GM19463 (cell line): ENCODE results near the gene RASL11A.
"Not testable (repeated sequence)": the region's sequence is repeated elsewhere in the genome, so short reads cannot be mapped to it uniquely, and the experiment has no call there.

ENCODE experiments used
- ATAC-seq: cut with Tn5 transposase; IDR thresholded peaks from one replicate; pipeline ENCODE4 v1.9.1; 2021; ENCODE audit warnings: mild to moderate bottlenecking, moderate library complexity; ENCODE audit not compliant: unreplicated experiment

Gene RASL11A

DNA sequence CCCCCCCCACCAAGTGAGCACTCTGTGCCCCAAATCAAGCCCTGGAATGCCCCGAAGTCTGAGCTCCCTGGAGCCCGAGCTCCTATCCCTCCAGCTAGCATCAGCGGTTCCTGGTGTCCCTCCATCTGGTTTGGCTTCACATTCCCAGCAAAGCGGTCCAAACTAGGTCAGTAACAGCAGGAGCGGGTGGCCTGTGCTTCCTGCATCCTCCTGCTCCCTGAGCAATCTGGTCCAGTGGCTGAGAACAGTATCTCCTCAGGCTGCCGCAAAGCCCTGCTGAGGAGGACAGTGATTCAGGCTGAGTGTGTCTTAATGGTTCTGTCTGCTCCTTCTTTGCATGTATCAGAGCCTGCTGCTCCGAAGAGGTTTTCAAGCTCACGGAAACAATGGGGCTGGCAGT is 25.9 kb downstream of the RASL11A start:
- no peak for ATAC-seq

GRCh38 chr13:27298849-27299248 is 28.2 kb downstream of the RASL11A start:
- ATAC-seq = no peak

- ATAC-seq = not testable (repeated sequence)
These were observed 29.8 kb downstream of the RASL11A start for GRCh38 chr13:27300406-27300805.

DNA sequence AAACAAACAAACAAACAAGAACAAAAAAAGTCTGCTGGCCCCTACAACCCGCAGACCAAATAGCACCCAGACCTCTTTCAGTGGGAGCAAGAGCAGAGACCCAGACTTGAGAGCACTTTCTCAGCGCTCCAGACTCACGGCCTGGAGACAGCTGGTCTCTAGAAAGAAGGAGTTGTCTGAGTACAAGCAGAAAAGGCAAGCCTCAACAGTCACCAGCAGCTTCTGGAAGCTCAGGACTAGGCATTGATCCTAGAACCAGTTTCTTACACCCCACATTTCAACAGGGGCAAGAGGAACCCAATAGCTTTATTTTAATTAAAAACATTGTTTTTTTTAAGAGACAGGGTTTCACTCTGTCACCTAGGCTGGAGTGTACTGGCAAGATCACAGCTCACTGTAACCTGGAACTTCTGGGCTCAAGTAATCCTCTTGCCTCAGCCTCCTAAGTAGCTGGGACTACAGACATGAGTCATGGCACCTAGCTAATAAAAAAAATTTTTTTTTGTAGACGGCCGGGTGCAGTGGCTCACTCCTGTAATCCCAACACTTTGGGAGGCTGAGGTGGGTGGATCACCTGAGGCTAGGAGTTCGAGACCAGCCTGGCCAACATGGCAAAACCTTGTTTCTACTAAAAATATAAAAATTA is 30.4 kb downstream of the RASL11A start:
- ATAC-seq = no peak

- no peak for ATAC-seq
These were observed 32.1 kb downstream of the RASL11A start for GRCh38 chr13:27302643-27303262.

DNA sequence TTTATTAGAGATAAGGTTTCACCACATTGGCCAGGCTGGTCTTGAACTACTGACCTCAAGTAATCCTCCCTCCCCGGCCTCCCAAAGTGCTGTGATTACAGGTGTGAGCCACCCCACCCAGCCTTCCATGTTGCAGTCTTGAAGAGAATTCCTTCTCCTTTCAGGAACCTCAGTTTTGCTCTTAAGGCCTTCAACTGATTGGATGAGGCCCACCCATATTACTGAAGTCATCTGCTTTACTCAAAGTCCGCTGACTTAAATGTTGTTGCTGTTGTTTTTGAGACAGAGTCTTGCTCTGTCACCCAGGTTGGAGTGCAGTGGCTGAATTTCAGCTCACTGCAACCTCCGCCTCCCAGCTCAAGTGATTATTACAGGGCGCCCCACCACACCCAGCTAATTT is 33.5 kb downstream of the RASL11A start:
- no peak for ATAC-seq

DNA sequence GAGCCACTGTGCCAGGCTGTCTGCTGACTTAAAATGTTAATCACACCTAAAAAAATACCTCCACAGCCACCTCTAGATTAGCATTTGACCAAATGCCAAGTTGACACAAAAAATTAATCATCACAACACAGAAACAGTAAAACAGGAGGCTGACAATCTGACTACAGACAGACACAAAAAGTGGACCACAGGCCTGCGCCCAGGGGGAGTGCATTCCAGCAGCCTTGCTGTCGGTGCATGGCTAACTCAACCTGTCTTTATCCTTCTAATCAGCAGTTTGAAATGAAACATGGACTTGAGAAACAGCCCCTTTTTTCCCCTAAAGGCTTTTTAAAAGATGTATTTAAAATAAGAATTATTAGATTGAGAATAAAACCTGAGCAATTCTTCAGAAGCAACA is 34.0 kb downstream of the RASL11A start:
- ATAC-seq = no peak

DNA sequence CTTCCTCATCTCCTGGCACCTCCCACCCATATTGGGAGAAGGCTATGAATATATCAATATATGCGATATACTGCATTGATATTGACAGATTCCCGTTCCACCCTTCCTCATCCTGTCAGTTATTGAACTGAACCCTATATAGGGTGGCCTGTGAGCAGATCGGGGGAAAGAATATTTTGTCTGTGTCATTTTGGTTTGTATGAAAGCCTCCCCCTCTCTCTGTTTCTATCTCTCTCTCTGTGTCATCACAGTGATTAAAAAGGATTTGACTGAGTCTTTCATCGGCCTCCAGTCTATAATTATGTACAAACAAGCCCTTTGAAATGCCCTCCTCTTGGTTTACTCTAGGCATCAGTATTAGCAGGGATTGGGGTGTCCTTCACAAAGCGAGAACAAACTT is 35.7 kb downstream of the RASL11A start:
- ATAC-seq = no peak

DNA sequence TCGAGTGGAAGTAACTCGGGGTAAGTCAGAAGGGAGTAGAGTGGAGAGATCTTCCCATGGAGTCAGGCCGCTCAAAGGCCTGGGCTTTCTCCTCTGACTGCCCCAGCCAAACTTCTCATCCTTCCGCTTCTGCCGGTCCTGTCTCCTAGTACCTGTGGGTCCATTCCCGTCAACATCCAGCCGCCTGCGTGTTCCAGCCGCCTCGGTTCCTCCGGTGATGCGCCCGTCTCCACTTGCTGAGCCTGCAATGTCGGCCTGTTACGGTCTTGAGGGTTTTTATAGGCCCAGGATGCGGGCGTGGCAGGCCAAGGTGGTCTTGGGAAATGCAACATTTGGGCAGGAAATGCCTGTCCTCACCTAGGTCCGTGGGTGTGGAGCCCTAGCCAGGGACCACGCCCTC is 38.3 kb downstream of the RASL11A start:
- no peak for ATAC-seq

- no peak for ATAC-seq
These were observed 38.9 kb downstream of the RASL11A start for GRCh38 chr13:27309401-27309958.

DNA sequence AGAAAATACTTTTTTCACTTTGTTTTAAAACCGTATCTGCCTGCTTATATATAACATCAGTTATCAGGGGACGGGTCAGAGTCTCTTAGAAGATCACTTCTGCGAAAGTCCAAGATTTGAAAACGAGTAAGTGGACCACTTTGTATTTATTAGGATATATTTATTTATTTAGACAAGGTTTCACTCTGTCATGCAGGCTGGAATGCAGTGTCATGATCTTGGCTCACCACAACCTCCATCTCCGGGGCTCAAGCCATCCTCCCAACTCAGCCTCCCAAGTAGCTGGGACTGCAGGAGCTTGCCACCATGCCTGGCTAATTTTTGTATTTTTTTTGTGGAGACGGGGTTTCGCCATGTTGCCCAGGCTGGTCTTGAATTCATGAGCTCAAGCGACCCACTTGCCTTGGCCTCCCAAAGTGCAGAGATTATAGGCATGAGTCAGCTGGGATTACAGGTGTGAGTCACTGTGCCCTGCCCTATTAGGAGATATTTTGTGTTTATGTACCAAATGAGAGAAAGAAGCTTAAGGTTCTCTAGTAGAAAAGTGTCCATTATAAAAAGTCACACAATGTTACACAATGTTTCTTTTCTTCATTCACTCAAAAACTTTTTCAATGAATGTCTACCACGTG is 39.5 kb downstream of the RASL11A start:
- no peak for ATAC-seq

GRCh38 chr13:27310946-27311345 is 40.3 kb downstream of the RASL11A start:
- ATAC-seq = no peak

GRCh38 chr13:27311518-27312210 is 41.0 kb downstream of the RASL11A start:
- ATAC-seq = no peak

DNA sequence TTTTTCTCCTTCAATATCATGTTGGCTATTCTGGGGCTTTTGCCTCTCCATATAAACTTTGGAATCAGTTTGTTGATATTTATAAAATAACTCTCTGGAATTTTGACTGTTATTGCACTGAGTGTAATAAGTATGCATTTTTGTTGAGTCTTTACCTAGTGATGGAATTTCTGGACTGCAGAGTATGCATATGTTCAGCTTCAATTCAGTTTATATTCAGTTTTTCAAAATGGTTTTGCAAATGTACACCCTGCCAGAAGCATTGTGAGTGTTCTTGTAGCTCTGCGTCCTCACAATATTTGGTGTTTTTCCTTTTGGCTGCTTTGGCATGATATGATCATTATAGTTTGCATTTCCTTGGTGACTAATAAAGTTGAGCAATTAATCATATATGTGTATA is 43.1 kb downstream of the RASL11A start:
- no peak for ATAC-seq

GRCh38 chr13:27319404-27319803 is 48.8 kb downstream of the RASL11A start:
- ATAC-seq = no peak

- ATAC-seq = no peak
These were observed 51.1 kb downstream of the RASL11A start for GRCh38 chr13:27321468-27322431.

DNA sequence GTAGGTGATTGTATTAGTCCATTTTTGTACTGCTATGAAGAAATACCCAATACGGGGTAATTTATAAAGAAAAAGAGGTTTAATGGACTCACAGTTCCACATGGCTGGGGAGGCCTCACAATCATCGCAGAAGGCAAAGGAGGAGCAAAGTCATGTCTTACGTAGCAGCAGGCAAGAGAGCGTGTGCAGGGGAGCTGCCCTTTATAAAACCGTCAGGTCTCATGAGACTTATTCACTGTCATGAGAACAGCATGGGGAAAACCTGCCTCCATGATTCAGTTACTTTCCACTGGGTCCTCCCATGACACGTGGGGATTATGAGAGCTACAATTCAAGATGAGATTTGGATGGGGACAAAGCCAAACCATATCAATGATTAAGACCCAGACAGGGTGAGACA is 51.8 kb downstream of the RASL11A start:
- ATAC-seq = not testable (repeated sequence)
